K562 (cell line): Measurements from ENCODE around the gene MAMDC2. TPM values are rescaled to one million over a fixed set of nuclear protein-coding genes. Genes with fewer than 3 reads are reported as not detected.

Source experiments
- ATAC-seq: fragments of 200-7000 bp; cut with Tn5 transposase; 3 replicates; pipeline ENCODE4 v1.9.1; 2020; ENCODE audit warnings: moderate library complexity
- BruUV-seq: library from RNA; stranded (reverse); fragments of 400-500 nt; replicated peaks from 2 replicates; lab custom pipeline; 2021; lab: Mats Ljungman, UMichigan
- CTCF ChIA-PET: fragments of 300-600 bp; formaldehyde crosslinking; extraction: SDS; loops from one replicate; lab custom pipeline; 2021; ENCODE audit warnings: low intra/inter-chr PET ratio; lab: Yijun Ruan, JAX
- POLR2A ChIA-PET: fragments of 300-600, 350-650 bp; sonication (Branson Sonifier 250); formaldehyde crosslinking; extraction: SDS; loops from one replicate; lab custom pipeline; 2021; ENCODE audit warnings: antibody characterized with exemption, inconsistent platforms; lab: Yijun Ruan, JAX
- DNase-seq, 4 experiments: peaks; one replicate each; pipeline versions ENCODE4 v3.0.0 to v3.0.0-alpha.2; 2011 to 2018; ENCODE audit warnings: low spot score in 3 of 4, mixed read lengths in 3 of 4; ENCODE audit errors: extremely low read depth in 1 of 4
- FAIRE-seq: peaks from 2 replicates; lab custom pipeline; 2011; peaks lifted over from hg19 to GRCh38; lab: Jason Lieb, UNC
- H2AFZ ChIP-seq: 2 replicates; pipeline ENCODE4 v1.6.0; 2011; ENCODE audit warnings: low read depth, low read length, control low read depth, inconsistent platforms
- H3K27ac ChIP-seq: fragments of 200-600 bp; 3 replicates; pipeline ENCODE4 v1.8.0; 2011; ENCODE audit warnings: low read depth, mild to moderate bottlenecking, control low read depth, inconsistent platforms, low read length, moderate library complexity, mixed read lengths; ENCODE audit errors: extremely low read depth
- H3K27me3 ChIP-seq, 2 experiments: fragments of 300-600 bp in 1 of 2; 2 replicates in 1 of 2; 3 replicates in 1 of 2; pipeline versions ENCODE4 v1.6.0 to v1.8.0; 2011; ENCODE audit warnings: inconsistent platforms in 2 of 2, low read length in 2 of 2, mild to moderate bottlenecking in 1 of 2, mixed read lengths in 1 of 2, moderate library complexity in 1 of 2; ENCODE audit not compliant: control insufficient read depth in 2 of 2, insufficient read depth in 2 of 2
- H3K36me3 ChIP-seq: fragments of 300-600 bp; 3 replicates; pipeline ENCODE4 v1.8.0; 2011; ENCODE audit warnings: mild to moderate bottlenecking, low read length, inconsistent platforms; ENCODE audit not compliant: control insufficient read depth, insufficient read depth
- H3K4me1 ChIP-seq, 2 experiments: fragments of 200-600 bp in 1 of 2; replicated peaks in 1 of 2; 2 replicates in 1 of 2; 3 replicates in 1 of 2; pipeline versions ENCODE4 v1.5.1 to v1.8.0; 2011; ENCODE audit warnings: inconsistent platforms in 2 of 2, low read length in 2 of 2, mild to moderate bottlenecking in 1 of 2, mixed read lengths in 1 of 2, moderate library complexity in 1 of 2; ENCODE audit not compliant: control insufficient read depth in 2 of 2, insufficient read depth in 2 of 2
- H3K4me2 ChIP-seq: 2 replicates; pipeline ENCODE4 v1.6.1; 2011; ENCODE audit warnings: low read length, control low read depth, inconsistent platforms, mixed read lengths; ENCODE audit not compliant: insufficient read depth
- H3K4me3 ChIP-seq: fragments of 200-600 bp; sonication (generic), shearing (Covaris generic); 2 replicates; pipeline ENCODE4 v1.5.1; 2016; ENCODE audit warnings: control low read depth, inconsistent platforms
- H3K79me2 ChIP-seq: fragments of 200-600 bp; 3 replicates; pipeline ENCODE4 v1.8.0; 2011; ENCODE audit warnings: low read length, inconsistent platforms; ENCODE audit not compliant: control insufficient read depth, insufficient read depth
- H3K9ac ChIP-seq, 2 experiments: 2 replicates each; pipeline versions ENCODE4 v1.6.0 to v1.6.1; 2011; ENCODE audit warnings: low read depth in 2 of 2, low read length in 2 of 2, control low read depth in 1 of 2, inconsistent platforms in 1 of 2, mild to moderate bottlenecking in 1 of 2, mixed read lengths in 1 of 2; ENCODE audit not compliant: insufficient read depth in 1 of 2
- H3K9me1 ChIP-seq: one replicate; pipeline ENCODE4 v1.6.0; 2011; ENCODE audit warnings: inconsistent platforms, mild to moderate bottlenecking, low read length, moderate library complexity; ENCODE audit not compliant: control insufficient read depth, insufficient read depth
- H3K9me3 ChIP-seq: replicated peaks from 2 replicates; pipeline ENCODE4 v1.5.1; 2011; ENCODE audit warnings: low read depth, low read length, inconsistent platforms; ENCODE audit not compliant: control insufficient read depth, insufficient read depth
- H4K20me1 ChIP-seq: replicated peaks from 2 replicates; pipeline ENCODE4 v1.6.1; 2011; ENCODE audit warnings: low read length, inconsistent platforms, mixed read lengths; ENCODE audit not compliant: control insufficient read depth, insufficient read depth
- DIDO1 ChIP-seq: fragments of 450-650 bp; IDR thresholded peaks from 2 replicates; pipeline ENCODE4 v1.6.1; 2016; ENCODE audit warnings: low read depth, missing biosample characterization, missing genetic modification characterization
- MTA1 ChIP-seq: fragments of 450-650 bp; IDR thresholded peaks from 2 replicates; pipeline ENCODE4 v1.6.1; 2017; ENCODE audit warnings: borderline replicate concordance
- SAFB ChIP-seq: fragments of 200-400 bp; formaldehyde crosslinking; IDR thresholded peaks from 2 replicates; pipeline ENCODE4 v1.6.1; 2017; ENCODE audit warnings: low read depth, low read length, borderline replicate concordance
- ZFX ChIP-seq: sonication (generic); formaldehyde crosslinking; IDR thresholded peaks from 2 replicates; pipeline ENCODE4 v1.8.0; 2022; ENCODE audit warnings: mild to moderate bottlenecking, missing genetic modification reagents, moderate library complexity
- ZNF436 ChIP-seq: fragments of 250-450, 450-650 bp; sonication (Bioruptor Pico); formaldehyde crosslinking; IDR thresholded peaks from 2 replicates; pipeline ENCODE4 v1.7.0; 2020; ENCODE audit warnings: mild to moderate bottlenecking
- WGBS: fragments of 100-300 bp; shearing (Covaris generic); methylation state at CpG from one replicate; pipeline ENCODE4 v1.1.6; 2016; ENCODE audit warnings: low coverage, mixed read lengths; ENCODE audit not compliant: insufficient coverage; ENCODE audit errors: missing lambda C conversion rate; 5-methylcytosine and 5-hydroxymethylcytosine counted together
- in situ Hi-C: fragments of 300-500 bp; cut with MboI; formaldehyde crosslinking; loops from 4 replicates; pipeline ENCODE4 v1.15.0; 2018; ENCODE audit warnings: inconsistent platforms, mixed read lengths
- intact Hi-C: fragments of 100-400 bp; cut with micrococcal nuclease; formaldehyde crosslinking; loops from 2 replicates; pipeline ENCODE4 v1.14.2; 2022
- polyA plus RNA-seq, 8 experiments: library from polyadenylated mRNA; depleted of rRNA in 4 of 8; stranded (reverse) in 5 of 8; unstranded in 3 of 8; fragments of >200 nt; fragmentation: Nextera tagmentation in 2 of 8; fragmentation: Illumina TruSeq in 1 of 8; extraction: Ambion mirVana in 2 of 8; extraction: Trizol in 1 of 8; gene quantifications; 2 replicates each; pipeline versions ENCODE4 v1.2.1 to v1.2.3, GENCODE V29; 2011 to 2014; ENCODE audit warnings: inconsistent platforms in 1 of 8, missing spikeins in 1 of 8
- total RNA-seq, 7 experiments: library from RNA; depleted of rRNA in 6 of 7; stranded (reverse); fragments of >200 nt in 6 of 7; fragmentation: Illumina TruSeq in 2 of 7; extraction: Trizol in 2 of 7; gene quantifications; 2 replicates each; pipeline versions ENCODE4 v1.2.1 to v1.2.3, GENCODE V29; 2011 to 2021; ENCODE audit warnings: low replicate concordance in 1 of 7
- TF ChIP-seq, protein P1 (sequence below): sonication (generic); formaldehyde crosslinking; IDR thresholded peaks from 2 replicates; pipeline ENCODE4 v1.9.0; 2022; ENCODE audit warnings: mild to moderate bottlenecking, missing genetic modification reagents
- TF ChIP-seq, protein P2 (sequence below): sonication (generic); formaldehyde crosslinking; IDR thresholded peaks from 2 replicates; pipeline ENCODE4 v1.8.1; 2023; ENCODE audit warnings: mild to moderate bottlenecking, missing genetic modification reagents
- TF ChIP-seq, protein P3 (sequence below): fragments of 250-450 bp; sonication (Bioruptor Pico); IDR thresholded peaks from 2 replicates; pipeline ENCODE4 v1.5.0; 2021
- TF ChIP-seq, protein P4 (sequence below): fragments of 250-450 bp; sonication (Bioruptor Pico); IDR thresholded peaks from 2 replicates; pipeline ENCODE4 v1.8.0; 2021; ENCODE audit warnings: mild to moderate bottlenecking, moderate library complexity

Gene MAMDC2
- total and polyA plus RNA-seq, 9 of the 15 experiments (the other 6 are each of a cell fraction or from before 2014, with no cell fraction given): 0.01 to 0.03 TPM; not detected in 7

DNA sequence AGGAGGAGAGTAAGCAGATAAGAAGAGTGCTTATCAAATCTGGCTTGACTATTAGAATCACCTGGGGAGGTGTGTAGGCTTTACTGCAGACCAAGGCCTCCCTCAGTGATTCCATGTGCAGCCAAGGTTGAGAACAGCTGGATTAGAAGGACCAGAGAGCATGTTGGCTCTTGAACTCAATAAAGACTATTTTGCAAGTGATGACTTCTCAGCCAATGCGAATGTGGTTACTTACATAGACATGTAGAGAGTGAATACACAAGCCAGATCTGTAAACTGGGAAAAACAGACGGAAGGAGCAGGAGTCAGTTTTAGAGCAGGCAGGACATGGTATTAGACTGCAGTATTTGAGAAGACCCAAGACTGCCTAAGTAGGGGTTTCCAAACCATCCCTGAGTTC, 48.5 kb downstream of the MAMDC2 start:
- ChIA-PET POLR2A (no interaction called here), CTCF (no interaction called here)
- Histone ChIP-seq H2AFZ (no peak overlapping the region), H3K4me1 (no peaks in the 10 kb centered on the region), H3K36me3 (no peaks in the 10 kb centered on the region), H3K9ac (no peak overlapping the region), H3K27ac (no peak overlapping the region), H3K9me1 (no peaks in the 10 kb centered on the region), H3K4me3 (no peak overlapping the region), H3K79me2 (no peaks in the 10 kb centered on the region), H4K20me1 (no peaks in the 10 kb centered on the region), H3K9me3 (no peaks in the 10 kb centered on the region), H3K27me3 (no peaks in the 10 kb centered on the region), H3K4me2 (no peak overlapping the region)
- intact Hi-C loops: no loop called here
- in situ Hi-C loops: no loop called here
- ATAC-seq: no peak
- no peak for DNase-seq
- no peak for FAIRE-seq
- TF ChIP-seq, protein P1, sequence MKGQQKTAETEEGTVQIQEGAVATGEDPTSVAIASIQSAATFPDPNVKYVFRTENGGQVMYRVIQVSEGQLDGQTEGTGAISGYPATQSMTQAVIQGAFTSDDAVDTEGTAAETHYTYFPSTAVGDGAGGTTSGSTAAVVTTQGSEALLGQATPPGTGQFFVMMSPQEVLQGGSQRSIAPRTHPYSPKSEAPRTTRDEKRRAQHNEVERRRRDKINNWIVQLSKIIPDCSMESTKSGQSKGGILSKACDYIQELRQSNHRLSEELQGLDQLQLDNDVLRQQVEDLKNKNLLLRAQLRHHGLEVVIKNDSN: no peak
- TF ChIP-seq ZFX (no peak), DIDO1 (tag) (no peak), ZNF436 (no peak), SAFB (no peak), MTA1 (no peak)
- TF ChIP-seq, protein P2, sequence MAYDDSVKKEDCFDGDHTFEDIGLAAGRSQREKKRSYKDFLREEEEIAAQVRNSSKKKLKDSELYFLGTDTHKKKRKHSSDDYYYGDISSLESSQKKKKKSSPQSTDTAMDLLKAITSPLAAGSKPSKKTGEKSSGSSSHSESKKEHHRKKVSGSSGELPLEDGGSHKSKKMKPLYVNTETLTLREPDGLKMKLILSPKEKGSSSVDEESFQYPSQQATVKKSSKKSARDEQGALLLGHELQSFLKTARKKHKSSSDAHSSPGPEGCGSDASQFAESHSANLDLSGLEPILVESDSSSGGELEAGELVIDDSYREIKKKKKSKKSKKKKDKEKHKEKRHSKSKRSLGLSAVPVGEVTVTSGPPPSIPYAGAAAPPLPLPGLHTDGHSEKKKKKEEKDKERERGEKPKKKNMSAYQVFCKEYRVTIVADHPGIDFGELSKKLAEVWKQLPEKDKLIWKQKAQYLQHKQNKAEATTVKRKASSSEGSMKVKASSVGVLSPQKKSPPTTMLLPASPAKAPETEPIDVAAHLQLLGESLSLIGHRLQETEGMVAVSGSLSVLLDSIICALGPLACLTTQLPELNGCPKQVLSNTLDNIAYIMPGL (CRISPR knock-in tag): no peak
- TF ChIP-seq, protein P3, sequence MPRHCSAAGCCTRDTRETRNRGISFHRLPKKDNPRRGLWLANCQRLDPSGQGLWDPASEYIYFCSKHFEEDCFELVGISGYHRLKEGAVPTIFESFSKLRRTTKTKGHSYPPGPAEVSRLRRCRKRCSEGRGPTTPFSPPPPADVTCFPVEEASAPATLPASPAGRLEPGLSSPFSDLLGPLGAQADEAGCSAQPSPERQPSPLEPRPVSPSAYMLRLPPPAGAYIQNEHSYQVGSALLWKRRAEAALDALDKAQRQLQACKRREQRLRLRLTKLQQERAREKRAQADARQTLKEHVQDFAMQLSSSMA: no peak
- TF ChIP-seq, protein P4, sequence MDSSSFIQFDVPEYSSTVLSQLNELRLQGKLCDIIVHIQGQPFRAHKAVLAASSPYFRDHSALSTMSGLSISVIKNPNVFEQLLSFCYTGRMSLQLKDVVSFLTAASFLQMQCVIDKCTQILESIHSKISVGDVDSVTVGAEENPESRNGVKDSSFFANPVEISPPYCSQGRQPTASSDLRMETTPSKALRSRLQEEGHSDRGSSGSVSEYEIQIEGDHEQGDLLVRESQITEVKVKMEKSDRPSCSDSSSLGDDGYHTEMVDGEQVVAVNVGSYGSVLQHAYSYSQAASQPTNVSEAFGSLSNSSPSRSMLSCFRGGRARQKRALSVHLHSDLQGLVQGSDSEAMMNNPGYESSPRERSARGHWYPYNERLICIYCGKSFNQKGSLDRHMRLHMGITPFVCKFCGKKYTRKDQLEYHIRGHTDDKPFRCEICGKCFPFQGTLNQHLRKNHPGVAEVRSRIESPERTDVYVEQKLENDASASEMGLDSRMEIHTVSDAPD (CRISPR knock-in tag): no peak
- no TSS peak for BruUV-seq
- WGBS: 0% methylated on average over 2 of the region's 2 CpGs
